Liver (tissue), 9 donors: ENCODE results near the gene BRCA1. TPM values are rescaled to one million over a fixed set of nuclear protein-coding genes. Genes with fewer than 3 reads are reported as not detected.

ENCODE experiments used
- DNase-seq: peaks from one replicate; pipeline ENCODE4 v3.0.0-alpha.2; 2017; ENCODE audit warnings: low spot score
- H3K27ac ChIP-seq, 2 donors: one replicate each; pipeline ENCODE4 v1.7.0; 2013; ENCODE audit warnings: inconsistent platforms in 2 of 2, low read length in 2 of 2, control low read depth in 1 of 2, low read depth in 1 of 2, mild to moderate bottlenecking in 1 of 2
- H3K27me3 ChIP-seq, 4 donors: one replicate each; pipeline versions ENCODE4 v1.6.1 to v1.7.0; 2013; ENCODE audit warnings: low read length in 3 of 4, inconsistent platforms in 1 of 4, mild to moderate bottlenecking in 1 of 4, moderate library complexity in 1 of 4; ENCODE audit not compliant: control insufficient read depth in 4 of 4, insufficient read depth in 4 of 4
- H3K36me3 ChIP-seq, 4 donors: one replicate each; pipeline versions ENCODE4 v1.6.1 to v1.7.0; 2013; ENCODE audit warnings: low read length in 3 of 4, mild to moderate bottlenecking in 3 of 4, low read depth in 1 of 4, moderate library complexity in 1 of 4; ENCODE audit not compliant: control insufficient read depth in 4 of 4, insufficient read depth in 3 of 4
- H3K4me1 ChIP-seq, 4 donors: one replicate each; pipeline versions ENCODE4 v1.6.1 to v1.7.0; 2013; ENCODE audit warnings: low read length in 3 of 4, mild to moderate bottlenecking in 3 of 4, moderate library complexity in 1 of 4; ENCODE audit not compliant: control insufficient read depth in 4 of 4, insufficient read depth in 4 of 4
- H3K4me3 ChIP-seq, 3 donors: one replicate each; pipeline versions ENCODE4 v1.6.1 to v1.7.0; 2013; ENCODE audit warnings: low read length in 3 of 3, control low read depth in 1 of 3, low read depth in 1 of 3, mild to moderate bottlenecking in 1 of 3
- H3K9ac ChIP-seq, 2 donors: one replicate each; pipeline ENCODE4 v1.7.0; 2013; ENCODE audit warnings: low read length in 2 of 2, mild to moderate bottlenecking in 2 of 2, moderate library complexity in 2 of 2, control low read depth in 1 of 2, low read depth in 1 of 2
- H3K9me3 ChIP-seq, 4 donors: one replicate each; pipeline versions ENCODE4 v1.6.1 to v1.7.0; 2013; ENCODE audit warnings: low read length in 3 of 4; ENCODE audit not compliant: control insufficient read depth in 4 of 4
- EGR1 ChIP-seq, 2 donors: IDR thresholded peaks; 2 replicates each; pipeline ENCODE4 v1.6.1; 2016 to 2018; ENCODE audit warnings: antibody characterized with exemption in 2 of 2, low read depth in 2 of 2
- FOXA1 ChIP-seq: IDR thresholded peaks from 2 replicates; pipeline ENCODE4 v1.6.1; 2016; ENCODE audit warnings: antibody characterized with exemption
- FOXA2 ChIP-seq: IDR thresholded peaks from 2 replicates; pipeline ENCODE4 v1.6.1; 2016; ENCODE audit warnings: antibody characterized with exemption
- GABPA ChIP-seq, 2 donors: IDR thresholded peaks in 1 of 2; conservative IDR thresholded peaks in 1 of 2; 2 replicates each; pipeline ENCODE4 v1.6.1; 2016; ENCODE audit warnings: antibody characterized with exemption in 2 of 2, mild to moderate bottlenecking in 1 of 2, moderate library complexity in 1 of 2
- HNF4A ChIP-seq, 2 donors: conservative IDR thresholded peaks; 2 replicates each; pipeline ENCODE4 v1.6.1; 2016; ENCODE audit warnings: antibody characterized with exemption in 2 of 2, mild to moderate bottlenecking in 2 of 2
- HNF4G ChIP-seq: IDR thresholded peaks from 2 replicates; pipeline ENCODE4 v1.6.1; 2016; ENCODE audit warnings: antibody characterized with exemption
- JUND ChIP-seq, 2 donors: IDR thresholded peaks; 2 replicates each; pipeline ENCODE4 v1.6.1; 2016; ENCODE audit warnings: antibody characterized with exemption in 2 of 2
- NR2F2 ChIP-seq: IDR thresholded peaks from 2 replicates; pipeline ENCODE4 v1.6.1; 2016; ENCODE audit warnings: antibody characterized with exemption
- SP1 ChIP-seq: IDR thresholded peaks from 2 replicates; pipeline ENCODE4 v1.6.1; 2018; ENCODE audit warnings: antibody characterized with exemption, mild to moderate bottlenecking
- TAF1 ChIP-seq: conservative IDR thresholded peaks from 2 replicates; pipeline ENCODE4 v1.6.1; 2016; ENCODE audit warnings: antibody characterized with exemption, mild to moderate bottlenecking
- YY1 ChIP-seq: IDR thresholded peaks from 2 replicates; pipeline ENCODE4 v1.6.1; 2016; ENCODE audit warnings: antibody characterized with exemption, mild to moderate bottlenecking
- WGBS: extraction: QIAGEN DNeasy Blood & Tissue Kit; methylation state at CpG from one replicate; pipeline ENCODE4 v1.1.7; 2013; 5-methylcytosine and 5-hydroxymethylcytosine counted together
- polyA plus RNA-seq, 2 donors: library from polyadenylated mRNA; stranded (reverse) in 1 of 2; unstranded in 1 of 2; fragments of 200-250 nt in 1 of 2; fragments of >200 nt in 1 of 2; fragmentation: Nextera tagmentation in 1 of 2; extraction: Ambion mirVana in 1 of 2; gene quantifications; one replicate each; pipeline versions ENCODE4 v1.2.1 to v1.2.3, GENCODE V29; 2013 to 2015
- total RNA-seq, 2 donors: library from RNA; depleted of rRNA; stranded (reverse); fragments of >200 nt; gene quantifications; one replicate each; pipeline ENCODE4 v1.2.3, GENCODE V29; 2014
- TF ChIP-seq, protein P1 (sequence below): IDR thresholded peaks from 2 replicates; pipeline ENCODE4 v1.6.1; 2016; ENCODE audit warnings: antibody characterized with exemption
- TF ChIP-seq, protein P2 (sequence below): fragments of 150-350 bp; IDR thresholded peaks from 2 replicates; pipeline ENCODE4 v1.5.1; 2017; ENCODE audit warnings: improper control_type of control experiment, low read depth, low read length; ENCODE audit not compliant: missing input control
- TF ChIP-seq, protein P3 (sequence below): IDR thresholded peaks from 2 replicates; pipeline ENCODE4 v1.6.1; 2016; ENCODE audit warnings: antibody characterized with exemption
- donor health status: healthy.
- donor health status: healthy.
- donor health status: healthy.
- donor health status: healthy.
- donor health status: healthy.

BRCA1 gene
- total and polyA plus RNA-seq, 4 donors, result 1.5 to 18.6 (median 12.8) TPM

DNA sequence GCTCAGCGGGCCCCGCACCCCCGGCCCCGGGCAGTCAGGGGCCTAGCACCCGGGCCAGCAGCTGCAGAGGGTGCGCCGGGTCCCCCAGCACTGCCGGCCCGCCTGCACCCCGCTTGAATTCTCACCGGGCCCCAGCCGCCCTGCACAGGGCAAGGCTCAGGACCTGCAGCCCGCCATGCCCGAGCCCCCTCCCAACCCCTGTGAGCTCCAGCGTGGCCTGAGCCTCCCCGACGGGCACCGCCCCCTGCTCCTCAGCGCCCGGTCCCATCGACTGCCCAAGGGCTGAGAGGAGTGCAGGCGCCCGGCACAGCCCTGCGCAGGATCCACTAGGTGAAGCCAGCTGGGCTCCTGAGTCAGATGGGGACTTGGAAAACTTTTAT is 1.7 kb upstream of the BRCA1 start:
- Histone ChIP-seq H3K27me3 (no peaks in the 10 kb centered on the region), H3K4me1 (peaks cover 10 to 35% (median 22%) of the 10 kb centered on the region in 4 donors), H3K4me3 (no peak overlapping the region), H3K9ac (no peak overlapping the region), H3K27ac (no peak overlapping the region), H3K36me3 (peaks cover 0 to 2% (median 0%) of the 10 kb centered on the region in 4 donors), H3K9me3 (no peaks in the 10 kb centered on the region)
- WGBS, result 98% methylated on average over 24 of the region's 24 CpGs
- no peak for DNase-seq
- TF ChIP-seq, protein P1, sequence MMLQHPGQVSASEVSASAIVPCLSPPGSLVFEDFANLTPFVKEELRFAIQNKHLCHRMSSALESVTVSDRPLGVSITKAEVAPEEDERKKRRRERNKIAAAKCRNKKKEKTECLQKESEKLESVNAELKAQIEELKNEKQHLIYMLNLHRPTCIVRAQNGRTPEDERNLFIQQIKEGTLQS, result no peak
- TF ChIP-seq HNF4A (conservative IDR thresholded peaks at IDR 0.05) (no peak), EGR1 (IDR thresholded peaks at IDR 0.05; ENCODE audit: low read depth in 2 of 2) (no peak), FOXA1 (no peak), NR2F2 (no peak), TAF1 (no peak), GABPA (IDR thresholded peaks at IDR 0.05 in 1 of 2, conservative IDR thresholded peaks at IDR 0.05 in 1 of 2) (no peak)
- TF ChIP-seq, protein P2, sequence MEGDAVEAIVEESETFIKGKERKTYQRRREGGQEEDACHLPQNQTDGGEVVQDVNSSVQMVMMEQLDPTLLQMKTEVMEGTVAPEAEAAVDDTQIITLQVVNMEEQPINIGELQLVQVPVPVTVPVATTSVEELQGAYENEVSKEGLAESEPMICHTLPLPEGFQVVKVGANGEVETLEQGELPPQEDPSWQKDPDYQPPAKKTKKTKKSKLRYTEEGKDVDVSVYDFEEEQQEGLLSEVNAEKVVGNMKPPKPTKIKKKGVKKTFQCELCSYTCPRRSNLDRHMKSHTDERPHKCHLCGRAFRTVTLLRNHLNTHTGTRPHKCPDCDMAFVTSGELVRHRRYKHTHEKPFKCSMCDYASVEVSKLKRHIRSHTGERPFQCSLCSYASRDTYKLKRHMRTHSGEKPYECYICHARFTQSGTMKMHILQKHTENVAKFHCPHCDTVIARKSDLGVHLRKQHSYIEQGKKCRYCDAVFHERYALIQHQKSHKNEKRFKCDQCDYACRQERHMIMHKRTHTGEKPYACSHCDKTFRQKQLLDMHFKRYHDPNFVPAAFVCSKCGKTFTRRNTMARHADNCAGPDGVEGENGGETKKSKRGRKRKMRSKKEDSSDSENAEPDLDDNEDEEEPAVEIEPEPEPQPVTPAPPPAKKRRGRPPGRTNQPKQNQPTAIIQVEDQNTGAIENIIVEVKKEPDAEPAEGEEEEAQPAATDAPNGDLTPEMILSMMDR, result no peak
- TF ChIP-seq, protein P3, sequence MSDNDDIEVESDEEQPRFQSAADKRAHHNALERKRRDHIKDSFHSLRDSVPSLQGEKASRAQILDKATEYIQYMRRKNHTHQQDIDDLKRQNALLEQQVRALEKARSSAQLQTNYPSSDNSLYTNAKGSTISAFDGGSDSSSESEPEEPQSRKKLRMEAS, result no peak

DNA sequence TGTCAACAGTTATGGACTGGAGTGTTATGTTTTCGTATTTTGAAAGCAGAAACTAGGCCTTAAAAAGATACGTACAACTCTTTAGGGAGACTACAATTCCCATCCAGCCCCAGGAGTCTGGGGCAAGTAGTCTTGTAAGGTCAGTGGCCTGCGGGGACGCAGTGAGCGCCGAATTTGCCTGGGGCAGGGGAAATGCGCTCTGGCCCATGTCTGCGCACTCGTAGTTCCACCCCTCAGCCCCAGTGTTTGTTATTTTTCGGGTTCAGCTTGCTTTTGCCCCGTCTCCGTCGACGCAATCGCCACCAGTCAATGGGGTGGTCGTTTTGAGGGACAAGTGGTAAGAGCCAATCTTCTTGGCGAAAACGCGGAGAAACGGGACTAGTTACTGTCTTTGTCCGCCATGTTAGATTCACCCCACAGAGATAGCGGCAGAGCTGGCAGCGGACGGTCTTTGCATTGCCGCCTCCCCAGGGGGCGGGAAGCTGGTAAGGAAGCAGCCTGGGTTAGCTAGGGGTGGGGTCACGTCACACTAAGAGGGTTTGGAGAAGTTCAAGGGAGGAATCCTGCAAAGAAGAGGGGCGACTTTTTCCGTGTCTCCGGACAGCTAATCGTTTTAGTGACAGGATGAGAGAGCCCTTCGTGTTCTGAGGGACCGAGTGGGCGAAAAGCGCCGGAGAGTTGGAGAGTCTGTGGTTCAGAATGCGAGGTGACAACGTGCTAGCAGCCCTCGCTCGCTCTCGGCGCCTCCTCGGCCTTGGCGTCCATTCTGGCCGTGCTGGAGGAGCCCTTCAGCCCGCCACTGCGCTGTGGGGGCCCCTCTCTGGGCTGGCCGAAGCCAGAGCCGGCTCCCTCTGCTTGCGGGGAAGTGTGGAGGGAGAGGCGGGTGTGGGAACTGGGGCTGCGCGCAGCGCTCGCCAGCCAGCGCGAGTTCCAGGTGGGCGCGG is 1.1 kb upstream of the BRCA1 start:
- WGBS, result 74% methylated on average over 59 of the region's 59 CpGs
- H3K27ac ChIP-seq, result peak overlapping the region; percentile 84 to 85
- TF ChIP-seq HNF4G (no peak), YY1 (no peak), JUND (IDR thresholded peaks at IDR 0.05) (no peak)
- TF ChIP-seq, protein P1, result no peak
- H3K36me3 ChIP-seq, result peaks cover 0 to 2% (median 0%) of the 10 kb centered on the region in 4 donors
- H3K27me3 ChIP-seq, result no peaks in the 10 kb centered on the region
- H3K9me3 ChIP-seq, result no peaks in the 10 kb centered on the region
- peaks cover 10 to 35% (median 22%) of the 10 kb centered on the region in 4 donors for H3K4me1 ChIP-seq
- H3K4me3 ChIP-seq, result peak overlapping the region; percentile 54 to 95 (median 87)
- peak overlapping the region; percentile 88 to 97 for H3K9ac ChIP-seq
- no peak for DNase-seq

- Histone ChIP-seq H3K4me3 (no peak overlapping the region), H3K27ac (no peak overlapping the region), H3K4me1 (no peaks in the 10 kb centered on the region), H3K9ac (no peak overlapping the region), H3K27me3 (no peaks in the 10 kb centered on the region), H3K9me3 (no peaks in the 10 kb centered on the region), H3K36me3 (no peaks in the 10 kb centered on the region)
- 71% methylated on average over 14 of the region's 14 CpGs for WGBS
- no peak for DNase-seq
- TF ChIP-seq SP1 (no peak), FOXA2 (no peak), HNF4A (conservative IDR thresholded peaks at IDR 0.05) (no peak), HNF4G (no peak), GABPA (IDR thresholded peaks at IDR 0.05 in 1 of 2, conservative IDR thresholded peaks at IDR 0.05 in 1 of 2) (no peak)
- TF ChIP-seq, protein P3, result no peak
These were observed 6.2 kb downstream of the BRCA1 start for GRCh38 chr17:43118679-43119615.
